ENCODE data around the gene SMYD2. TPM values are rescaled to one million over a fixed set of nuclear protein-coding genes. Genes with fewer than 3 reads are reported as not detected.

The SMYD2 gene
- total RNA-seq, 2 experiments from 2014 or later: 17.1 to 17.6 TPM

DNA sequence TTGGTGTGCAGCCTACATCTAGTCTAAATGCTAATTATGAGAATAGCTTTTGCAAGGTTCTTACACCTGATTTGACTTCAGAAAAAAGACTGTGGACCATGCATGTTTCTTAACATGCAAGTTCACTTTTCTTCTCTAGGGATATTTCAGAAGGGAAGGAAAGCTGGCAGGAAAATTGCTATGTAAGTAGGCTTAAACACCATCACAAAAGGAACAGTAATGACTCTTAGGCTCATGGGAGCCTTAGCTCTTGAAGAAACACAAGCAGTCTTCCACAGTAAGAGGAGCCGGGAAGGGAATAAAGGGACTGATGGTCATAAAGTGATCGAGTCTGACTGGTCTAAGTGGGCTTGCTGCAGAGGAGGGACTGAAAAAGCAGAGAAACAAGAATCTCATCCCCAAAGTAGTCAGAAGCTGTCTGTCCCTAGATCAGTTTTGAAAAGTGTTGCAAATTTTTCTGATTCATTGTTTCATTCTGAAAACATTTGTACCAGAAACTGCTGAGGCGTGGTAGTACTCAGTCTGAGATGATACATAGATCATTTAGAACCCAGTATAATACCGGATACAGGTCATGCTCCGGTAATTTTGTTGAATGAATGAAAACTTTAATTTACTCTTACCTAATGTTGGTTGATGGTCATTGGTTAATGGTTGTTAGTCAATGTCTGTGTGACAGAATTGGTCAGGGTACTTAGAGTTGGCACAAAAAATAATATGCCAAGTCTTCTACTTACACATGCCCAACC, 40.9 kb downstream of the SMYD2 start:
- Histone ChIP-seq H3K4me1 (ENCODE audit: insufficient read depth, low read length) (no peaks in the 10 kb centered on the region), H3K27me3 (ENCODE audit: control insufficient read depth in 1 of 2, insufficient read depth in 2 of 2, low read length in 2 of 2) (no peaks in the 10 kb centered on the region), H3K9me3 (ENCODE audit: control insufficient read depth in 1 of 2, insufficient read depth in 1 of 2, low read length in 2 of 2) (no peaks in the 10 kb centered on the region), H3K36me3 (ENCODE audit: insufficient read depth, low read length) (peaks cover 50% of the 10 kb centered on the region), H3K4me3 (ENCODE audit: low read length) (no peak overlapping the region), H3K27ac (ENCODE audit: low read depth in 1 of 2, low read length in 2 of 2) (no peak overlapping the region)
- DNase-seq (no peak), ATAC-seq (ENCODE audit: poor library complexity) (no peak)
- no peaks in the 10 kb centered on the region for H3K9me3 Mint-ChIP-seq
- ChIA-PET CTCF (no interaction called here), POLR2A (no interaction called here)
- H3K27ac Mint-ChIP-seq: peak overlapping the region; percentile 27
- intact Hi-C loops (cut with DNase I, micrococcal nuclease): no loop called here
- no peaks in the 10 kb centered on the region for H3K4me1 Mint-ChIP-seq (ENCODE audit: low read depth)
- TF ChIP-seq, protein P1, sequence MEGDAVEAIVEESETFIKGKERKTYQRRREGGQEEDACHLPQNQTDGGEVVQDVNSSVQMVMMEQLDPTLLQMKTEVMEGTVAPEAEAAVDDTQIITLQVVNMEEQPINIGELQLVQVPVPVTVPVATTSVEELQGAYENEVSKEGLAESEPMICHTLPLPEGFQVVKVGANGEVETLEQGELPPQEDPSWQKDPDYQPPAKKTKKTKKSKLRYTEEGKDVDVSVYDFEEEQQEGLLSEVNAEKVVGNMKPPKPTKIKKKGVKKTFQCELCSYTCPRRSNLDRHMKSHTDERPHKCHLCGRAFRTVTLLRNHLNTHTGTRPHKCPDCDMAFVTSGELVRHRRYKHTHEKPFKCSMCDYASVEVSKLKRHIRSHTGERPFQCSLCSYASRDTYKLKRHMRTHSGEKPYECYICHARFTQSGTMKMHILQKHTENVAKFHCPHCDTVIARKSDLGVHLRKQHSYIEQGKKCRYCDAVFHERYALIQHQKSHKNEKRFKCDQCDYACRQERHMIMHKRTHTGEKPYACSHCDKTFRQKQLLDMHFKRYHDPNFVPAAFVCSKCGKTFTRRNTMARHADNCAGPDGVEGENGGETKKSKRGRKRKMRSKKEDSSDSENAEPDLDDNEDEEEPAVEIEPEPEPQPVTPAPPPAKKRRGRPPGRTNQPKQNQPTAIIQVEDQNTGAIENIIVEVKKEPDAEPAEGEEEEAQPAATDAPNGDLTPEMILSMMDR (IDR thresholded peaks at IDR 0.05): no peak
- H3K4me3 Mint-ChIP-seq: no peak overlapping the region
- peaks cover 78% of the 10 kb centered on the region for H3K36me3 Mint-ChIP-seq (ENCODE audit: low read depth)
- no peaks in the 10 kb centered on the region for H3K27me3 Mint-ChIP-seq

DNA sequence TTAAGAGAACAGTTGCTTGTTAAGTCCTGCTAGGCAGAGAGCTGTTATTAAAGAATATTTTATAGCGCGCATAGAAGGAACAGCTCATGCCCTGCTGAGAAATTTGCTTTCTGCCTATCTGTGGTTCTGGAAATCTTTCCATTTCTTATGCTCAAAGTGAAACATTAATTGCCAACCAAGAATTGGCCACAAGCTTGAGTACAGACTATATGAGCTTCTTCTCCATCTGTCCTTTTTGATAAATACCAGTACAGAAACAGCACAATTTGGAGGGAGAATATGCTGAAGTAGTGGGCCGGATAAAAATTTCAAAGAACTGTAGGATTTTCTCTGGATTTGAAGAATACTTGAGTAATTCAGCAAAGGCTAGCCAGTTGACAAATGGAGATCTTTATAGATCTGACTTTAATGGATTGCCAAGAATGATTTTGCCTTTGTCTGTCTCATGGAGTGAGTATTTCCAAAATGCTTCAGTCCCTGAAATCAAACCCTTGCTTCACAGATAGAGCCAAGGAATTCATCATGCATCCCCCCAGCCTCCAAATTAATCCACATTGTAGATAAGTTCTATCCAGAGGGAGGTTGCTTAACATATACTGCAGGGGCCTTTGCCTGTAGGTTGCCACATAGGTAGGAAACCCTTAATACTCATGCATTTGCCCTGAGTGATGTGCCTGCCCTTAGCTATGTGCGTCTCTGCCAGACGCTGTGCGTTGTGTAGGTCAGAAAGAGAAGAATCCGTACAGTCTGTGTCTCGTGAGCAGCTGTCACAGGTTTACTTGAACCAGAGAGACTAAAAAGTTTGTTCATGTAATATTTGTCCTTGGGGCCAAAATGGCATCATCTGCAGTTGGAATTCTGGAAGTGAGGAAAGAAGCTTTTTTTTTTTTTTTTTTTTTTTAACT, 44.2 kb downstream of the SMYD2 start:
- no peaks in the 10 kb centered on the region for H3K9me3 Mint-ChIP-seq
- no peak for ATAC-seq (ENCODE audit: poor library complexity)
- no peak overlapping the region for H3K4me3 Mint-ChIP-seq
- Histone ChIP-seq H3K4me1 (ENCODE audit: insufficient read depth, low read length) (no peaks in the 10 kb centered on the region), H3K36me3 (ENCODE audit: insufficient read depth, low read length) (peaks cover 48% of the 10 kb centered on the region), H3K27me3 (ENCODE audit: control insufficient read depth in 1 of 2, insufficient read depth in 2 of 2, low read length in 2 of 2) (no peaks in the 10 kb centered on the region), H3K9me3 (ENCODE audit: control insufficient read depth in 1 of 2, insufficient read depth in 1 of 2, low read length in 2 of 2) (no peaks in the 10 kb centered on the region), H3K4me3 (ENCODE audit: low read length) (no peak overlapping the region), H3K27ac (ENCODE audit: low read depth in 1 of 2, low read length in 2 of 2) (no peak overlapping the region)
- POLR2A ChIA-PET: interaction anchor here (2.0 kb wide), 1 partner anchor 44 kb away, joined by 8 read pairs; the partner anchor contains the start of gene SMYD2
- DNase-seq: no peak
- no peaks in the 10 kb centered on the region for H3K4me1 Mint-ChIP-seq (ENCODE audit: low read depth)
- CTCF ChIA-PET: interaction anchor here (1.9 kb wide), 1 partner anchor 64 kb away, joined by 9 read pairs; no protein-coding TSS in a partner anchor
- peaks cover 75% of the 10 kb centered on the region for H3K36me3 Mint-ChIP-seq (ENCODE audit: low read depth)
- intact Hi-C loops (cut with DNase I, micrococcal nuclease): loop anchor here (5.0 kb wide), 3 partner anchors 43 to 948 kb away; partner anchors contain the start of gene SMYD2 (in 1 of the 2)
- H3K27ac Mint-ChIP-seq: no peak overlapping the region
- H3K27me3 Mint-ChIP-seq: no peaks in the 10 kb centered on the region
- TF ChIP-seq, protein P1 (IDR thresholded peaks at IDR 0.05): no peak

DNA sequence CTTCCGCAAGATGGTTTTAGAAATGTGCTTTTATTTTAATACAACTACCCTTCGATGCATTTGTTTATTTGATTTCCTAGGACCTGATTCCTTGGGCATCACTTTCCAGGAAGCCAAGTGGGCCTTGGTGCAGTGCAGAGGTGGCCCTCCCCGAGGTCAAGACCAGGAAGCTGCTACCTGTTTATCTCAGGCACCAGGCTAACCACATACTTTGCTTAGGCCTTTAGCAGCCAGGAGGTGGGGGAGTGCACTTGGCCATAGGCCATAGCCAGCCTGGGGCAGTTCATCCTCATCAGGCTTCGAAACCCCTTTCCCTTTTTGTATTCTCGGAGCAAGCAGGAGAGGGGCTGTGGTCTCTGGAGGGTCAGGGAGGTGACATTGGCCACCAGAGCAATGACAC, 45.4 kb downstream of the SMYD2 start:
- no peak overlapping the region for H3K27ac Mint-ChIP-seq
- intact Hi-C loops (cut with DNase I, micrococcal nuclease): loop anchor here (5.0 kb wide), 3 partner anchors 44 to 949 kb away; partner anchors contain the start of gene SMYD2 (in 1 of the 2)

More for the DNA sequence above, 45.4 kb downstream of the SMYD2 start:
- ATAC-seq (ENCODE audit: poor library complexity): no peak
- H3K4me3 ChIP-seq (ENCODE audit: low read length): no peak overlapping the region
- ChIA-PET POLR2A (interaction anchor here (2.0 kb wide), 1 partner anchor 45 kb away, joined by 8 read pairs; the partner anchor contains the start of gene SMYD2), CTCF (interaction anchor here (8.0 kb wide), 1 partner anchor 66 kb away, joined by 171 read pairs; no protein-coding TSS in a partner anchor)
- no peaks in the 10 kb centered on the region for H3K9me3 Mint-ChIP-seq
- H3K27me3 ChIP-seq (ENCODE audit: control insufficient read depth in 1 of 2, insufficient read depth in 2 of 2, low read length in 2 of 2): no peaks in the 10 kb centered on the region
- H3K27me3 Mint-ChIP-seq: no peaks in the 10 kb centered on the region
- peaks cover 84% of the 10 kb centered on the region for H3K36me3 Mint-ChIP-seq (ENCODE audit: low read depth)
- H3K9me3 ChIP-seq (ENCODE audit: control insufficient read depth in 1 of 2, insufficient read depth in 1 of 2, low read length in 2 of 2): no peaks in the 10 kb centered on the region
- H3K4me3 Mint-ChIP-seq: no peak overlapping the region
- no peaks in the 10 kb centered on the region for H3K4me1 ChIP-seq (ENCODE audit: insufficient read depth, low read length)
- TF ChIP-seq, protein P1 (IDR thresholded peaks at IDR 0.05): no peak
- H3K4me1 Mint-ChIP-seq (ENCODE audit: low read depth): no peaks in the 10 kb centered on the region
- no peak for DNase-seq
- H3K36me3 ChIP-seq (ENCODE audit: insufficient read depth, low read length): peaks cover 56% of the 10 kb centered on the region
- H3K27ac ChIP-seq (ENCODE audit: low read depth in 1 of 2, low read length in 2 of 2): no peak overlapping the region
